Type B pancreatic cell (in vitro differentiated cells): ENCODE results near the gene IQSEC2. TPM values are rescaled to one million over a fixed set of nuclear protein-coding genes. Genes with fewer than 3 reads are reported as not detected.

Experiments
- DNase-seq: peaks from one replicate; pipeline ENCODE4 v3.0.0; 2021; ENCODE audit warnings: mixed read lengths; ENCODE audit not compliant: unreplicated experiment; ENCODE audit errors: extremely low spot score
- H3K27ac Mint-ChIP-seq: 2 replicates; pipeline ENCODE4 v1.8.0; 2021; ENCODE audit warnings: mild to moderate bottlenecking, mixed read lengths
- H3K27me3 Mint-ChIP-seq: 2 replicates; pipeline ENCODE4 v1.8.0; 2021; ENCODE audit warnings: mixed read lengths
- H3K36me3 Mint-ChIP-seq: 2 replicates; pipeline ENCODE4 v1.8.0; 2021; ENCODE audit warnings: mixed read lengths
- H3K4me1 Mint-ChIP-seq: one replicate; pipeline ENCODE4 v1.8.0; 2021; ENCODE audit warnings: mixed read lengths; ENCODE audit not compliant: unreplicated experiment
- H3K4me3 Mint-ChIP-seq: 2 replicates; pipeline ENCODE4 v1.8.0; 2021; ENCODE audit warnings: mild to moderate bottlenecking, mixed read lengths
- H3K9me3 Mint-ChIP-seq: 2 replicates; pipeline ENCODE4 v1.8.0; 2021; ENCODE audit warnings: mixed read lengths
- CTCF ChIP-seq: fragments of 200-600 bp; sonication (generic); conservative IDR thresholded peaks from 2 replicates; pipeline ENCODE4 v1.5.0; 2021; ENCODE audit warnings: antibody characterized with exemption, mild to moderate bottlenecking
- total RNA-seq: library from RNA; stranded (reverse); gene quantifications from 2 replicates; pipeline ENCODE4 v1.2.1, GENCODE V29; 2021; ENCODE audit warnings: low replicate concordance

The IQSEC2 gene
- total RNA-seq, 1 donor from 2014 or later: 8.2 TPM

GRCh38 chrX:53294024-53294648, 12.8 kb upstream of the IQSEC2 start:
- Mint-ChIP-seq H3K4me1 (peaks cover 5% of the 10 kb centered on the region), H3K27ac (no peak overlapping the region), H3K9me3 (no peaks in the 10 kb centered on the region), H3K4me3 (no peak overlapping the region), H3K27me3 (no peaks in the 10 kb centered on the region), H3K36me3 (no peaks in the 10 kb centered on the region)
- DNase-seq: no peak
- peak; percentile 43 for TF ChIP-seq CTCF

- TF ChIP-seq CTCF: no peak
- no peaks in the 10 kb centered on the region for H3K27me3 Mint-ChIP-seq
- H3K9me3 Mint-ChIP-seq: no peaks in the 10 kb centered on the region
- no peak for DNase-seq
- peaks cover 12% of the 10 kb centered on the region for H3K4me1 Mint-ChIP-seq
- no peaks in the 10 kb centered on the region for H3K36me3 Mint-ChIP-seq
- H3K4me3 Mint-ChIP-seq: no peak overlapping the region
- H3K27ac Mint-ChIP-seq: no peak overlapping the region
These were observed 10.2 kb upstream of the IQSEC2 start for GRCh38 chrX:53291596-53291995.

DNA sequence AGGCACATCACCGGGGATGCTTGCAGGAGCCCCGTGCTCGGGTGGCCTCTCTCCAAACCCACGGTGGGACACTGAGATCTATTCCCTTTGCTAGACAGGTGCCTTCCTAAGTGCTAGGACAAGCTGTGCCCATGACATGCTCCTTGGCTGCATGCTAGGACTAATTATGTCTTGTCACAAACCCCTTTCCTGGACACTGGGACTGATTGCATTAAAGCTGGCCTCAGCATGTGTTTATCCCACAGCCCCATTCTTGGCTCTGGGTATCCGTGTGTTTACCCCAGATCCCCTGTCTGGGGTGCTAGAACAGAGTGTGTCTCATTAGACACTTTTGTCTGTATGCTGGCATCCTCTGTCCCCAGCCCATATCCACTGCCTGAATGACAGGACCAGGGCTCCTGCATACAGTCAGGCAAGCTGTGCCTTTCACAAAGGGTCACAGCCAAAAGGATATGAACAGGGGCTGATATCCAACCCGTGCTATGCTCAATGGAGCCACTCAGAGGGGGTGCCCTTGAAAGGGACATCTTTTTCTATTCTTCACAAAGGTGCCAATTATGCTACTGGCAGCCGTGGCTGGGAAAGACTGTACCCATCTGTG, 9.2 kb upstream of the IQSEC2 start:
- no peak for DNase-seq
- TF ChIP-seq CTCF: no peak
- H3K27me3 Mint-ChIP-seq: no peaks in the 10 kb centered on the region
- H3K9me3 Mint-ChIP-seq: no peaks in the 10 kb centered on the region
- H3K4me1 Mint-ChIP-seq: peaks cover 12% of the 10 kb centered on the region
- H3K36me3 Mint-ChIP-seq: no peaks in the 10 kb centered on the region
- H3K27ac Mint-ChIP-seq: no peak overlapping the region
- no peak overlapping the region for H3K4me3 Mint-ChIP-seq

DNA sequence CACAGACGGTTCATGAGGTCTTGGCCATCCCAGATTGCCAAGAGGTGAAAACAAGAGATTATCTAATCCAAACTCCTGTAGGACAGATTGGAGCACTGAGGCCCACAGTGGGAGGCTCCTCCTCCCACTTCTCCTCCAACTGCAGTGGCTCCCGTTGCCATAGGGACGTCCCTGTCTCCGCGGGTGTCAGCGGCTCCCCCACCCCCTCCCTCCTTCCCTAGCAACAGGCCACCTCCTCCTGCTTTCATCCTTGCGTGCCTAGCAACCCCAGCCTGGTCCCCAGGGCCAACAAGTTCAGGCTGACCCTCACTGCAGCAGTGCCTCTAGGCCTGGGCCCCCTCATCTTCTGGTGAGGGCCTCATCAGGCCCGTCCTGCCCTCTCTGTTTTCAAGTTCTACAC, 6.8 kb upstream of the IQSEC2 start:
- Mint-ChIP-seq H3K4me3 (no peak overlapping the region), H3K9me3 (no peaks in the 10 kb centered on the region), H3K27me3 (no peaks in the 10 kb centered on the region), H3K36me3 (no peaks in the 10 kb centered on the region), H3K27ac (no peak overlapping the region), H3K4me1 (peaks cover 17% of the 10 kb centered on the region)
- no peak for TF ChIP-seq CTCF
- DNase-seq: no peak

DNA sequence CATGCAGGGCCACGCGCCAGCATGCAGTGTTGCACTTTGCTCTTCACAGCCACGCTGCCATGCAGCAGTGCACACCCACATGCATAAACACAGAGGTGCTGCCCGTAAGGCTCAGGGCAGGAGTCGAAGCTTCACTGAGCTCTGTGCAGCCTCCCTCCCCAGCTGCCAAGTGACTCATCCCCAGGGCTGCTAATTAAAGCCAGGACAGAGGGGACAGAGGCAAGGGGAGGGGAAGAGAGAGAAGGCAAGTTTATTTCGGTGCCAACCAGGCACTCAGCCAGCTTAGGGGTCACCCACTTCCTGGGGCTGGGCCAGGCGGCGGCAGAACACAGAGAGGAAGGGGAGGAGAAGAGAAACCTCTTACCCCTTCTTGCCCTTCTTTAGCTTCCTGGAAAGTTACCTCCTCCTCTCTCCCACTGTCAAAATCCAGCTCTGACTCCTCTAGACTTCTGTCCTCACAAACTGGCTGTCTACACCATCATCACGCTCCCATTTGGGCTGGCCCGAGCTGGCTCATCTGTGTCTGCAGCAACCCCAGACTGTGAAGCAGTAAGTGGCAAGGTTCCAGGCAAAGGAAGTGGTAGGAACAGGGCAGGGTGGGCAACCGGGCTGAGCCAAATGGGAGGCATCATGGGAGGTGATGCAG, 6.2 kb upstream of the IQSEC2 start:
- DNase-seq: no peak
- Mint-ChIP-seq H3K4me3 (no peak overlapping the region), H3K36me3 (no peaks in the 10 kb centered on the region), H3K4me1 (peaks cover 17% of the 10 kb centered on the region), H3K27me3 (no peaks in the 10 kb centered on the region), H3K27ac (no peak overlapping the region), H3K9me3 (no peaks in the 10 kb centered on the region)
- TF ChIP-seq CTCF: no peak
